Subcutaneous abdominal adipose tissue (tissue), 5 donors: ENCODE results near the gene DNAJB4.
"Not testable (repeated sequence)": the region's sequence is repeated elsewhere in the genome, so short reads cannot be mapped to it uniquely, and the experiment has no call there.

Experiments used
- H3K27ac ChIP-seq: one replicate; pipeline ENCODE4 v1.7.0; 2013; ENCODE audit warnings: low read depth, mild to moderate bottlenecking, inconsistent platforms, low read length, moderate library complexity
- H3K27me3 ChIP-seq, 5 donors: one replicate each; pipeline ENCODE4 v1.7.0; 2013; ENCODE audit warnings: low read length in 5 of 5, inconsistent platforms in 1 of 5; ENCODE audit not compliant: control insufficient read depth in 5 of 5, insufficient read depth in 4 of 5
- H3K36me3 ChIP-seq, 5 donors: one replicate each; pipeline ENCODE4 v1.7.0; 2013; ENCODE audit warnings: low read length in 5 of 5; ENCODE audit not compliant: control insufficient read depth in 5 of 5, insufficient read depth in 5 of 5
- H3K4me1 ChIP-seq, 5 donors: one replicate each; pipeline ENCODE4 v1.7.0; 2013; ENCODE audit warnings: low read length in 5 of 5, mild to moderate bottlenecking in 3 of 5, moderate library complexity in 1 of 5; ENCODE audit not compliant: control insufficient read depth in 5 of 5, insufficient read depth in 5 of 5
- H3K4me3 ChIP-seq, 5 donors: one replicate each; pipeline ENCODE4 v1.7.0; 2013; ENCODE audit warnings: low read length in 5 of 5, low read depth in 1 of 5
- H3K9ac ChIP-seq, 5 donors: one replicate each; pipeline ENCODE4 v1.7.0; 2013; ENCODE audit warnings: low read length in 5 of 5, mild to moderate bottlenecking in 4 of 5, moderate library complexity in 3 of 5
- H3K9me3 ChIP-seq, 5 donors: one replicate each; pipeline ENCODE4 v1.7.0; 2013; ENCODE audit warnings: low read length in 5 of 5; ENCODE audit not compliant: control insufficient read depth in 5 of 5
- donor health status: healthy.
- donor health status: healthy.
- donor health status: healthy.
- donor health status: healthy.
- donor health status: healthy.

Gene DNAJB4

DNA sequence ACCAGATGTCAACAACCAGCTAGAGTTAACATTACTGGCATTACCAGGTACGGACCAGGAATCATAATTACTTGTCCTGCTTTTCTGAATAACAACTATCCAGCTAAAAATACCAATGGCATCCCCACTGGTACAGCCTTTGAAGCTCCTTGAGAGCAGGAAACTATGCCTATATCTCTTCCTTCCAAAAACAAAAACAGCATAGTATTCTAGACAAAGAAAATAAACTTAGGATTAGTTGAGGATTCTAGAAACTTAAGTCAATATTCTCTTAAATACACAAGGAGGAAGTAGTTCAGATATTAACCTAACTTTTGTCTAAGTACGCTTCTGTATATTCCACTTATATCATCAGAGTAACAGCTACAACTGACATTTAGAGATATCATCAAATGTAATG, 28.8 kb upstream of the DNAJB4 start:
- H3K4me3 ChIP-seq: peak overlapping the region in 3 of 5 donors; percentile 30 to 99 (median 94)
- no peaks in the 10 kb centered on the region for H3K27me3 ChIP-seq
- peaks cover 4 to 52% (median 38%) of the 10 kb centered on the region in 5 donors for H3K4me1 ChIP-seq
- H3K27ac ChIP-seq: peak overlapping the region; percentile 100
- peak overlapping the region in 4 of 5 donors; percentile 5 to 56 (median 34) for H3K9ac ChIP-seq
- H3K36me3 ChIP-seq: peaks cover 0 to 6% (median 0%) of the 10 kb centered on the region in 5 donors
- H3K9me3 ChIP-seq: no peaks in the 10 kb centered on the region

GRCh38 chr1:77976433-77977076, 28.2 kb upstream of the DNAJB4 start:
- Histone ChIP-seq H3K27ac (peak overlapping the region; percentile 100), H3K9ac (peak overlapping the region in 2 of 5 donors; percentile 30 to 39), H3K4me1 (peaks cover 4 to 53% (median 38%) of the 10 kb centered on the region in 5 donors), H3K4me3 (peak overlapping the region; percentile 85 to 99 (median 94)), H3K36me3 (peaks cover 0 to 6% (median 0%) of the 10 kb centered on the region in 5 donors), H3K9me3 (no peaks in the 10 kb centered on the region), H3K27me3 (no peaks in the 10 kb centered on the region)

GRCh38 chr1:77977989-77978292, 26.8 kb upstream of the DNAJB4 start:
- Histone ChIP-seq H3K4me1 (peaks cover 4 to 51% (median 38%) of the 10 kb centered on the region in 5 donors), H3K36me3 (peaks cover 0 to 6% (median 3%) of the 10 kb centered on the region in 5 donors), H3K27me3 (no peaks in the 10 kb centered on the region), H3K9me3 (no peaks in the 10 kb centered on the region), H3K4me3 (peak overlapping the region; percentile 85 to 99 (median 94)), H3K27ac (peak overlapping the region; percentile 100), H3K9ac (peak overlapping the region; percentile 99 to 100 (median 100))

- peak overlapping the region; percentile 99 to 100 (median 100) for H3K9ac ChIP-seq
- H3K27ac ChIP-seq: peak overlapping the region; percentile 100
- H3K4me3 ChIP-seq: peak overlapping the region; percentile 85 to 99 (median 94)
- peaks cover 4 to 51% (median 38%) of the 10 kb centered on the region in 5 donors for H3K4me1 ChIP-seq
- H3K27me3 ChIP-seq: no peaks in the 10 kb centered on the region
- H3K9me3 ChIP-seq: no peaks in the 10 kb centered on the region
- H3K36me3 ChIP-seq: peaks cover 0 to 6% (median 3%) of the 10 kb centered on the region in 5 donors
Observed at GRCh38 chr1:77978293-77978968, 26.3 kb upstream of the DNAJB4 start.

GRCh38 chr1:77978969-77979876, 25.5 kb upstream of the DNAJB4 start, which contains the start of gene FUBP1:
Gene FUBP1 (minus strand): TSS chr1:77979072. CDS start chr1:77979004, 68 bp downstream.
- peak within 1 kb of the TSS; percentile 99 to 100 (median 100) for H3K9ac ChIP-seq
- H3K27me3 ChIP-seq: no peaks in the 10 kb centered on the region
- H3K36me3 ChIP-seq: peaks cover 0 to 6% (median 3%) of the 10 kb centered on the region in 5 donors
- H3K9me3 ChIP-seq: no peaks in the 10 kb centered on the region
- peak within 1 kb of the TSS; percentile 85 to 99 (median 94) for H3K4me3 ChIP-seq
- peaks cover 4 to 51% (median 38%) of the 10 kb centered on the region in 5 donors for H3K4me1 ChIP-seq
- H3K27ac ChIP-seq: peak within 1 kb of the TSS; percentile 100

GRCh38 chr1:77983352-77983996, 21.3 kb upstream of the DNAJB4 start:
- H3K36me3 ChIP-seq, H3K9me3 ChIP-seq, H3K9ac ChIP-seq, H3K27me3 ChIP-seq, H3K4me3 ChIP-seq, H3K27ac ChIP-seq: not testable (repeated sequence)
- peaks cover 0 to 15% (median 9%) of the 10 kb centered on the region in 5 donors for H3K4me1 ChIP-seq

DNA sequence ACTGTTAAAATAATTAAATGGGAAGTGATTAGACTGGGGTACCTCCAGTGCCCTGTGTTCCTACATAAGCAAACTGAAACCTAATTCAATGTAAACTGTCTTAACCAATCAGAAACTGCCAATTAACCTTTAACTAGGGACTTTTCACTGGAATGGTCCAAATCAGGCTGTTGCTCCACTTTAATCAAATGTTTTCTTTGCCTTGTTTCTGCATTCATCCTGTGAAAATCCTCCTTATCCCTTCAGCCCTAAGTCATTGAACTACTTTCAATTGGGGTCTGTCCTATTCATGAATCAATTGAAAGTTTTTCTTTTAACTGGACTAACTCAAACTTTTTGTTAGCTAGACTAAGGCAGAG, 20.8 kb upstream of the DNAJB4 start:
- H3K9ac ChIP-seq: no peak overlapping the region
- no peak overlapping the region for H3K27ac ChIP-seq
- peaks cover 0 to 15% (median 9%) of the 10 kb centered on the region in 5 donors for H3K4me1 ChIP-seq
- no peaks in the 10 kb centered on the region for H3K27me3 ChIP-seq
- no peaks in the 10 kb centered on the region for H3K9me3 ChIP-seq
- no peak overlapping the region for H3K4me3 ChIP-seq
- H3K36me3 ChIP-seq: peaks cover 0 to 5% (median 0%) of the 10 kb centered on the region in 5 donors

GRCh38 chr1:77984629-77985028, 20.1 kb upstream of the DNAJB4 start:
- H3K4me3 ChIP-seq: no peak overlapping the region
- H3K9me3 ChIP-seq: no peaks in the 10 kb centered on the region
- peaks cover 0 to 5% (median 0%) of the 10 kb centered on the region in 5 donors for H3K36me3 ChIP-seq
- H3K4me1 ChIP-seq: peaks cover 0 to 13% (median 7%) of the 10 kb centered on the region in 5 donors
- H3K9ac ChIP-seq: no peak overlapping the region
- no peaks in the 10 kb centered on the region for H3K27me3 ChIP-seq
- no peak overlapping the region for H3K27ac ChIP-seq

DNA sequence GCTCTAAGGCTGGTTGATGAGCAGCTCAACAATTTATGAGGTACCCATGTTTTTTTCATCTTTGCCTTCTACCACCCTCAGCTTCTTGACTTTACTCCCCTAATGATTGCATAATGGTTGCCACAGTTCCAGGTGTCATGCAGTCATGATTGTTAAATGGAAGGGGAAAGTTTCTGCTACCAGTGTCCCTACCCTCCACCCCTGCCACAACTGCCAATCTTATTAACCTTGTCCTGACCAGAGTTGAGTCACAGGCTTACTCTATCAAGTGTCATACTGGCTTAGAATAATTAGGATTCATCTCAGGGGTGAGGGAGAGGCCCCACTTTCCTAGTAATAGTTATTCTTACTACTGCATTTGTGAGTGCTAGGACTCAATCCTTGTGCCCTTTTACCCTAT, 17.9 kb upstream of the DNAJB4 start:
- no peak overlapping the region for H3K27ac ChIP-seq

More for the DNA sequence above, 17.9 kb upstream of the DNAJB4 start:
- no peak overlapping the region for H3K4me3 ChIP-seq
- no peaks in the 10 kb centered on the region for H3K4me1 ChIP-seq
- no peaks in the 10 kb centered on the region for H3K27me3 ChIP-seq
- H3K9me3 ChIP-seq: no peaks in the 10 kb centered on the region
- H3K36me3 ChIP-seq: peaks cover 0 to 5% (median 0%) of the 10 kb centered on the region in 5 donors
- H3K9ac ChIP-seq: no peak overlapping the region
